KMS-11 (cell line): Measurements from ENCODE around the gene RITA1.

Experiments used
- H2AFZ ChIP-seq: fragments of 200-600 bp; sonication (generic); 2 replicates; pipeline ENCODE4 v1.6.1; 2016; ENCODE audit warnings: antibody characterized with exemption, mixed run types, low read depth
- H3K27ac ChIP-seq: fragments of 200-600 bp; sonication (generic); 2 replicates; pipeline ENCODE4 v1.6.1; 2016; ENCODE audit warnings: mild to moderate bottlenecking, mixed run types
- H3K27me3 ChIP-seq: fragments of 200-600 bp; sonication (generic); 2 replicates; pipeline ENCODE4 v1.6.1; 2017; ENCODE audit warnings: mild to moderate bottlenecking, low read depth, mixed run types, moderate library complexity; ENCODE audit not compliant: insufficient read depth
- H3K36me3 ChIP-seq: fragments of 200-600 bp; sonication (generic); 2 replicates; pipeline ENCODE4 v1.6.1; 2017; ENCODE audit warnings: mild to moderate bottlenecking, mixed run types; ENCODE audit not compliant: insufficient read depth
- H3K4me1 ChIP-seq: fragments of 200-600 bp; sonication (generic); 2 replicates; pipeline ENCODE4 v1.6.1; 2016; ENCODE audit warnings: mild to moderate bottlenecking, low read depth, mixed run types; ENCODE audit not compliant: poor library complexity, severe bottlenecking
- H3K4me2 ChIP-seq: fragments of 200-600 bp; sonication (generic); 2 replicates; pipeline ENCODE4 v1.7.0; 2016; ENCODE audit warnings: mild to moderate bottlenecking, mixed run types
- H3K4me3 ChIP-seq: fragments of 200-600 bp; sonication (generic); IDR thresholded peaks from 2 replicates; pipeline ENCODE4 v1.6.1; 2017; ENCODE audit warnings: low read depth, low read length, mixed read lengths; ENCODE audit not compliant: insufficient read depth
- H3K79me2 ChIP-seq: fragments of 200-600 bp; sonication (generic); 2 replicates; pipeline ENCODE4 v1.6.1; 2016; ENCODE audit warnings: low read depth, mixed run types; ENCODE audit not compliant: insufficient read depth
- H3K9ac ChIP-seq: fragments of 200-600 bp; sonication (generic); 2 replicates; pipeline ENCODE4 v1.6.1; 2016; ENCODE audit warnings: mild to moderate bottlenecking, mixed run types
- H4K20me1 ChIP-seq: fragments of 200-600 bp; sonication (generic); 2 replicates; pipeline ENCODE4 v1.6.1; 2016; ENCODE audit warnings: mild to moderate bottlenecking, mixed run types; ENCODE audit not compliant: insufficient read depth
- TF ChIP-seq, protein P1 (sequence below): fragments of 200-600 bp; sonication (generic); conservative IDR thresholded peaks from 2 replicates; pipeline ENCODE4 v1.6.1; 2017; ENCODE audit warnings: low read depth, mild to moderate bottlenecking, antibody characterized with exemption, low read length, moderate library complexity, mixed read lengths

Gene RITA1

DNA sequence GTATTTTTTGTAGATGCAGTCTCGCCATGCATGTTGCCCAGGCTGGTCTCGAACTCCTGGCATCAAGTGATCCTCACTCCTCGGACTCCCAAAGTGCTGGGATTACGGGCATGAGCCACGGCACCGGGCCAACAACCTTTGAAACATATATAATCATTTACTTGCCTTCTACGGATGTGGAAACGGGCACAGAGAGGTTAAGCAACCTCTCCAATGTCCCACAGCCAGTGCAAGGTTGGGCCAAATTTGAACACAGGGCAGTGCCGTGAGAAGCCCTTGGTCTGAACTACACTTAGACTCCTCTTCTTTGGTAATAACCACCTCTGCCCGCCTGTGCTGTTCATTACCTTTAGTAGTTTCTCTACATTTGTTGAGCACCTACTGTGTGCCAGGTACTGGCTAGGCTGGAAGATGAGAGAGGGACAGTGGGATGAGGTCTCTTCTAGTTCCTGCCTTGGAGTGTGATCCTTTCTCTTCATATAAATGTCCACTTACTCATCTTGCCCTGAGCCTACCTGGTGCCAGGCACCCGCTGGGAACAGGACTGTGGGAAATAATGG, 2.4 kb upstream of the RITA1 start:
- TF ChIP-seq, protein P1, sequence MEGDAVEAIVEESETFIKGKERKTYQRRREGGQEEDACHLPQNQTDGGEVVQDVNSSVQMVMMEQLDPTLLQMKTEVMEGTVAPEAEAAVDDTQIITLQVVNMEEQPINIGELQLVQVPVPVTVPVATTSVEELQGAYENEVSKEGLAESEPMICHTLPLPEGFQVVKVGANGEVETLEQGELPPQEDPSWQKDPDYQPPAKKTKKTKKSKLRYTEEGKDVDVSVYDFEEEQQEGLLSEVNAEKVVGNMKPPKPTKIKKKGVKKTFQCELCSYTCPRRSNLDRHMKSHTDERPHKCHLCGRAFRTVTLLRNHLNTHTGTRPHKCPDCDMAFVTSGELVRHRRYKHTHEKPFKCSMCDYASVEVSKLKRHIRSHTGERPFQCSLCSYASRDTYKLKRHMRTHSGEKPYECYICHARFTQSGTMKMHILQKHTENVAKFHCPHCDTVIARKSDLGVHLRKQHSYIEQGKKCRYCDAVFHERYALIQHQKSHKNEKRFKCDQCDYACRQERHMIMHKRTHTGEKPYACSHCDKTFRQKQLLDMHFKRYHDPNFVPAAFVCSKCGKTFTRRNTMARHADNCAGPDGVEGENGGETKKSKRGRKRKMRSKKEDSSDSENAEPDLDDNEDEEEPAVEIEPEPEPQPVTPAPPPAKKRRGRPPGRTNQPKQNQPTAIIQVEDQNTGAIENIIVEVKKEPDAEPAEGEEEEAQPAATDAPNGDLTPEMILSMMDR: no peak
- H3K27me3 ChIP-seq: no peaks in the 10 kb centered on the region
- H2AFZ ChIP-seq: no peak overlapping the region
- H3K4me2 ChIP-seq: no peak overlapping the region
- peaks cover 25% of the 10 kb centered on the region for H3K4me1 ChIP-seq
- H3K4me3 ChIP-seq: no peak overlapping the region
- no peak overlapping the region for H3K27ac ChIP-seq
- peaks cover 30% of the 10 kb centered on the region for H3K79me2 ChIP-seq
- no peaks in the 10 kb centered on the region for H4K20me1 ChIP-seq
- no peak overlapping the region for H3K9ac ChIP-seq
- no peaks in the 10 kb centered on the region; the same call in 1 of the 2 replicates for H3K36me3 ChIP-seq

DNA sequence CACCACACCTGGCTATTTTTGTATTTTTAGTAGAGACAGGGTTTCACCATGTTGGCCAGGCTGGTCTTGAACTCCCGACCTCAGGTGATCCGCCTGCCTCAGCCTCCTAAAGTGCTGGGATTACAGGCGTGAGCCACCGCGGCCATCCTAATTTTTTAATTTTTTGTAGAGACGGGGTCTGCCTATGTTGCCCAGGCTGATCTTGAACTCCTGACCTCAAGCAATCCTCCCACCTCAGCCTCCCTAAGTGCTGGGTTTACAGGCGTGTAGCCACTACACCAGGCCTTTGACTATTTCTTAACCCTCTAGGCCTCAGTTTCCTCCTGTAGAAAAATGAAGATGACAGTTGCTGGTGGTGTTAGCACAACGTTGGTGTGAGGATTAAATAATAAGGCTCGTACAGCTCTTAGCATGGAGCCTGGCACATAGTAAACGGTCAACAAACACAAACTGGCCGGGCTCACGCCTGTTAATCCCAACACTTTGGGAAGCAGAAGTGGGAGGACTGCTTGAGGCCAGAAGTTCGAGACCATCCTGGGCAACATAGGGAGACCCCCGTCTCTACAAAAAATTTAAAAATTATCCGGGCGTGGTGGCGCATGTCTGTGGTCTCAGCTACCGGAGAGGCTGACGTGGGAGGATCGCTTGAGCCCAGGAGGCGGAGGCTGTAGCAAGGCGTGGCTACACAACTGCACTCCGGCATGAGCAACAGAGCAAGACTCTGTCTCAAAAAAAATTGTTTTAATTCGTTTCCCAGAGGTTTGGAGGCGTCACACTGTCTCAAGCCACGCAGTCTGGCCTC, 1.2 kb upstream of the RITA1 start:
- Histone ChIP-seq H3K4me2 (peak overlapping the region; percentile 63), H3K79me2 (peaks cover 30% of the 10 kb centered on the region), H4K20me1 (no peaks in the 10 kb centered on the region), H3K27ac (peak overlapping the region; percentile 95), H3K36me3 (no peaks in the 10 kb centered on the region), H3K4me3 (no peak overlapping the region), H3K27me3 (no peaks in the 10 kb centered on the region), H2AFZ (peak overlapping the region; percentile 71), H3K4me1 (peaks cover 25% of the 10 kb centered on the region), H3K9ac (peak overlapping the region; percentile 98; the same call in 1 of the 2 replicates)
- TF ChIP-seq, protein P1: no peak

DNA sequence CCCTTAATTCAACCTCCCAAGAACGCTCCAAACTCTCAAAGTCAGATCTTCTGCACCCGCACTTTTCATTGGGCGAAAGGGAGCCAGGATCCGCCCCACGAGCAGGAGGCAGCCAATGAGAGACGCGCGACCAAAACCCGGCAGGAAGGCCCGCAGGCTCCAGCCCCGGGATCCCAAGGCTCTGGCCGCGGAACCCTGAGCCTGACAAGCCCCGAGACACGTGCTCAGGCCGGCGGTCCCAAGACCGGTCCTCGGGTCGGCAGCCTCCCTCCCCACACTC, 681 bp upstream of the RITA1 start:
- TF ChIP-seq, protein P1: no peak
- Histone ChIP-seq H3K79me2 (peaks cover 30% of the 10 kb centered on the region), H3K27me3 (no peaks in the 10 kb centered on the region), H3K4me2 (peak overlapping the region; percentile 63; the same call in 1 of the 2 replicates), H3K4me1 (peaks cover 25% of the 10 kb centered on the region), H4K20me1 (no peaks in the 10 kb centered on the region), H2AFZ (peak overlapping the region; percentile 71), H3K36me3 (no peaks in the 10 kb centered on the region), H3K9ac (peak overlapping the region; percentile 98), H3K27ac (peak overlapping the region; percentile 95), H3K4me3 (no peak overlapping the region)

DNA sequence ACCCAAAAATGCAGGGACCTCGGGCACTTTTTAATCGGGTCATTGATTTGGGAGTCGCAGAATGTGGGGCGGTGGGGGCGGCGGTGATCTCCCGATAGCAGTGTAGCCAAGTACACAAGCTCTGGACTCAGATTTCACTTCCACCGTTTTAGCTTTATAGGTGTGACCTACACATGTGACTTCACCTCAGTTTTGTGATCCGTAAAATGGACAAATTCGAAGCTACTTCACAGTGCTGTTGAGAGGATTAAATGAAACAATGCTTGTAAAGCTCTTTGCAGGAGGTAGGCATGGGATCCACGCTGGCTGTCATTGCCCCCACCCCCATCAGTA, 478 bp downstream of the RITA1 start:
- TF ChIP-seq, protein P1: no peak
- H4K20me1 ChIP-seq: no peaks in the 10 kb centered on the region
- H3K4me3 ChIP-seq: no peak overlapping the region
- peak overlapping the region; percentile 71; the same call in 1 of the 2 replicates for H2AFZ ChIP-seq
- H3K27ac ChIP-seq: peak overlapping the region; percentile 95
- no peaks in the 10 kb centered on the region for H3K27me3 ChIP-seq
- H3K4me2 ChIP-seq: peak overlapping the region; percentile 51; the same call in 1 of the 2 replicates
- H3K4me1 ChIP-seq: peaks cover 25% of the 10 kb centered on the region
- peak overlapping the region; percentile 98 for H3K9ac ChIP-seq
- H3K36me3 ChIP-seq: no peaks in the 10 kb centered on the region
- H3K79me2 ChIP-seq: peaks cover 30% of the 10 kb centered on the region
